ENCODE data around the gene ZCCHC17. TPM values are rescaled to one million over a fixed set of nuclear protein-coding genes. Genes with fewer than 3 reads are reported as not detected.

Gene ZCCHC17
- total and polyA plus RNA-seq, 2 experiments from 2014 or later: 25.9 to 44.3 TPM

- peaks cover 34% of the 10 kb centered on the region for H3K79me2 ChIP-seq
- no peaks in the 10 kb centered on the region for H3K9me3 ChIP-seq (ENCODE audit: low read depth)
- peak overlapping the region; percentile 73 for H2AFZ ChIP-seq
- H3K9me2 ChIP-seq (replicated peaks; ENCODE audit: insufficient read depth): no peaks in the 10 kb centered on the region
- H3K27ac ChIP-seq: peak overlapping the region; percentile 98
- peaks cover 19% of the 10 kb centered on the region for H3K4me1 ChIP-seq (ENCODE audit: insufficient read depth)
- TF ChIP-seq CTCF (IDR thresholded peaks at IDR 0.05; ENCODE audit: poor library complexity) (peak; percentile 1), EZH2 (IDR thresholded peaks at IDR 0.05; ENCODE audit: borderline replicate concordance) (no peak)
- DNase-seq (ENCODE audit: low spot score): peak; percentile 85
- WGBS (ENCODE audit: low lambda C conversion rate, missing lambda C conversion rate): 1% methylated on average over 47 of the region's 54 CpGs
- H4K20me1 ChIP-seq (ENCODE audit: insufficient read depth, poor library complexity, severe bottlenecking): no peaks in the 10 kb centered on the region
- H3K36me3 ChIP-seq (replicated peaks; ENCODE audit: insufficient read depth, low read depth): no peaks in the 10 kb centered on the region
- no peaks in the 10 kb centered on the region for H3K27me3 ChIP-seq
- H3K4me3 ChIP-seq: peak overlapping the region; percentile 99
- peak overlapping the region; percentile 96 for H3K4me2 ChIP-seq
Observed at GRCh38 chr1:31413405-31414001, 116.7 kb downstream of the ZCCHC17 start.

Other genes with a start within 250 kb of the ZCCHC17 start
- 97.4 and 98.9 TPM in 2 replicates for gene PUM1, start 231.3 kb upstream of the ZCCHC17 start, total RNA-seq
- 63.2 and 68.6 TPM in 2 replicates for gene PUM1, start 231.3 kb upstream of the ZCCHC17 start, polyA plus RNA-seq
- 1.2 and 2.2 TPM in 2 replicates for gene NKAIN1, start 57.1 kb upstream of the ZCCHC17 start, total RNA-seq
- 0.88 and 1.8 TPM in 2 replicates for gene NKAIN1, start 57.1 kb upstream of the ZCCHC17 start, polyA plus RNA-seq
- 53.7 and 59.1 TPM in 2 replicates for gene SNRNP40, start 244 bp upstream of the ZCCHC17 start, total RNA-seq
- 46.9 and 48.4 TPM in 2 replicates for gene SNRNP40, start 244 bp upstream of the ZCCHC17 start, polyA plus RNA-seq
- gene FABP3, start 76.0 kb downstream of the ZCCHC17 start, total RNA-seq: 23.9 and 39.1 TPM in 2 replicates
- 50.1 and 65.5 TPM in 2 replicates for gene FABP3, start 76.0 kb downstream of the ZCCHC17 start, polyA plus RNA-seq
- 53.6 and 70.2 TPM in 2 replicates for gene SERINC2, start 116.2 kb downstream of the ZCCHC17 start, total RNA-seq
- gene SERINC2, start 116.2 kb downstream of the ZCCHC17 start, polyA plus RNA-seq: 154 and 164 TPM in 2 replicates